ENCODE measurements around the gene CAMK2B. TPM values are rescaled to one million over a fixed set of nuclear protein-coding genes. Genes with fewer than 3 reads are reported as not detected.

The CAMK2B gene
- total RNA-seq, 1 experiment from 2014 or later = 0.34 TPM

GRCh38 chr7:44186736-44187135 is 138.7 kb downstream of the CAMK2B start (continued):
- TF ChIP-seq, protein P1, sequence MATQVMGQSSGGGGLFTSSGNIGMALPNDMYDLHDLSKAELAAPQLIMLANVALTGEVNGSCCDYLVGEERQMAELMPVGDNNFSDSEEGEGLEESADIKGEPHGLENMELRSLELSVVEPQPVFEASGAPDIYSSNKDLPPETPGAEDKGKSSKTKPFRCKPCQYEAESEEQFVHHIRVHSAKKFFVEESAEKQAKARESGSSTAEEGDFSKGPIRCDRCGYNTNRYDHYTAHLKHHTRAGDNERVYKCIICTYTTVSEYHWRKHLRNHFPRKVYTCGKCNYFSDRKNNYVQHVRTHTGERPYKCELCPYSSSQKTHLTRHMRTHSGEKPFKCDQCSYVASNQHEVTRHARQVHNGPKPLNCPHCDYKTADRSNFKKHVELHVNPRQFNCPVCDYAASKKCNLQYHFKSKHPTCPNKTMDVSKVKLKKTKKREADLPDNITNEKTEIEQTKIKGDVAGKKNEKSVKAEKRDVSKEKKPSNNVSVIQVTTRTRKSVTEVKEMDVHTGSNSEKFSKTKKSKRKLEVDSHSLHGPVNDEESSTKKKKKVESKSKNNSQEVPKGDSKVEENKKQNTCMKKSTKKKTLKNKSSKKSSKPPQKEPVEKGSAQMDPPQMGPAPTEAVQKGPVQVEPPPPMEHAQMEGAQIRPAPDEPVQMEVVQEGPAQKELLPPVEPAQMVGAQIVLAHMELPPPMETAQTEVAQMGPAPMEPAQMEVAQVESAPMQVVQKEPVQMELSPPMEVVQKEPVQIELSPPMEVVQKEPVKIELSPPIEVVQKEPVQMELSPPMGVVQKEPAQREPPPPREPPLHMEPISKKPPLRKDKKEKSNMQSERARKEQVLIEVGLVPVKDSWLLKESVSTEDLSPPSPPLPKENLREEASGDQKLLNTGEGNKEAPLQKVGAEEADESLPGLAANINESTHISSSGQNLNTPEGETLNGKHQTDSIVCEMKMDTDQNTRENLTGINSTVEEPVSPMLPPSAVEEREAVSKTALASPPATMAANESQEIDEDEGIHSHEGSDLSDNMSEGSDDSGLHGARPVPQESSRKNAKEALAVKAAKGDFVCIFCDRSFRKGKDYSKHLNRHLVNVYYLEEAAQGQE (IDR thresholded peaks at IDR 0.05; ENCODE audit: low read depth) = no peak
- no peak for TF ChIP-seq FOSL1 (IDR thresholded peaks at IDR 0.05; ENCODE audit: low read depth)
- TF ChIP-seq RAD21 (IDR thresholded peaks at IDR 0.05; ENCODE audit: low read depth) = no peak

DNA sequence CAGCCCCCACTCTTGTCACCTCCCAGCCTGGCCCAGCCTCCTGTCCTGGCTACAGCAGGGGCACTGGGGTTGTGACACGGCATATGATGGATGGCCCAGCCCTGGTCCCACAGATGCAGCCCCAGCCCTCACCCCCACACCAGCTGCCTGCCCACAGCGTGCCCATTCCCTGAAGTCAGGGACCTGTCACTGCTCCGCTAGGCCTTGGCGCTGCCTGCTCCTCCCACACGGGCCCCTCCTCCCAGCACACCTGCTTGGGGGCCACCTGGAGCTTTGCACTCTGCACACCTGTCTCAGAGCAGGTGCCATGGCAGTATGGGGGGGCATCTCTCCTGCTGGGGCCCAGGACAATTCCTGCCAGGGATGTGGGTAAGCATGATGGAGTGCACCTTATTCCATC is 139.7 kb downstream of the CAMK2B start:
- RAD21 ChIA-PET (ENCODE audit: low non-redundant PET in 1 of 2, low total read pairs in 2 of 2, uncharacterized antibody in 2 of 2, unreplicated experiment in 2 of 2) = no interaction called here
- no peak overlapping the region for H3K9ac ChIP-seq (ENCODE audit: low read length)
- DNase-seq (ENCODE audit: low read depth, low spot score) (no peak), ATAC-seq (no peak)
- POLR2A ChIA-PET = no interaction called here
- intact Hi-C loops (cut with micrococcal nuclease) = no loop called here
- H3K27ac ChIP-seq (ENCODE audit: low read depth, low read length) = no peak overlapping the region
- H3K4me1 ChIP-seq (ENCODE audit: control insufficient read depth in 1 of 2, insufficient read depth in 2 of 2, low read length in 2 of 2) = peaks cover 18 to 19% of the 10 kb centered on the region in 2 experiments
- H3K79me2 ChIP-seq (ENCODE audit: insufficient read depth, low read length) = no peaks in the 10 kb centered on the region
- no peaks in the 10 kb centered on the region for H3K9me2 ChIP-seq (ENCODE audit: insufficient read depth)
- CTCF ChIA-PET = no interaction called here
- no peak overlapping the region for H2AFZ ChIP-seq (ENCODE audit: low read depth, low read length, poor library complexity, severe bottlenecking)
- H3K4me3 ChIP-seq (replicated peaks in 1 of 2; ENCODE audit: low read depth in 1 of 2, low read length in 2 of 2) = no peak overlapping the region
- peaks cover 5 to 11% of the 10 kb centered on the region in 2 experiments; a peak in 2 of 4 replicates for H3K9me3 ChIP-seq (ENCODE audit: control insufficient read depth in 1 of 2, insufficient read depth in 1 of 2, low read depth in 1 of 2, low read length in 2 of 2)
- H4K20me1 ChIP-seq (ENCODE audit: insufficient read depth) = no peaks in the 10 kb centered on the region
- H3K27me3 ChIP-seq (ENCODE audit: insufficient read depth, low read length) = no peaks in the 10 kb centered on the region
- BruUV-seq (replicated peaks) = no TSS peak
- TF ChIP-seq, protein P2, sequence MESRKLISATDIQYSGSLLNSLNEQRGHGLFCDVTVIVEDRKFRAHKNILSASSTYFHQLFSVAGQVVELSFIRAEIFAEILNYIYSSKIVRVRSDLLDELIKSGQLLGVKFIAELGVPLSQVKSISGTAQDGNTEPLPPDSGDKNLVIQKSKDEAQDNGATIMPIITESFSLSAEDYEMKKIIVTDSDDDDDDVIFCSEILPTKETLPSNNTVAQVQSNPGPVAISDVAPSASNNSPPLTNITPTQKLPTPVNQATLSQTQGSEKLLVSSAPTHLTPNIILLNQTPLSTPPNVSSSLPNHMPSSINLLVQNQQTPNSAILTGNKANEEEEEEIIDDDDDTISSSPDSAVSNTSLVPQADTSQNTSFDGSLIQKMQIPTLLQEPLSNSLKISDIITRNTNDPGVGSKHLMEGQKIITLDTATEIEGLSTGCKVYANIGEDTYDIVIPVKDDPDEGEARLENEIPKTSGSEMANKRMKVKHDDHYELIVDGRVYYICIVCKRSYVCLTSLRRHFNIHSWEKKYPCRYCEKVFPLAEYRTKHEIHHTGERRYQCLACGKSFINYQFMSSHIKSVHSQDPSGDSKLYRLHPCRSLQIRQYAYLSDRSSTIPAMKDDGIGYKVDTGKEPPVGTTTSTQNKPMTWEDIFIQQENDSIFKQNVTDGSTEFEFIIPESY (IDR thresholded peaks at IDR 0.05; ENCODE audit: extremely low read depth, insufficient replicate concordance, low read length) = no peak
- TF ChIP-seq EZH2phosphoT487 (IDR thresholded peaks at IDR 0.05; ENCODE audit: borderline replicate concordance) = no peak
- TF ChIP-seq JUND (IDR thresholded peaks at IDR 0.05) = no peak
- TF ChIP-seq CTCF (IDR thresholded peaks at IDR 0.05 in 2 of 3, conservative IDR thresholded peaks at IDR 0.05 in 1 of 3; ENCODE audit: borderline replicate concordance in 1 of 3, insufficient read depth in 1 of 3, low read depth in 2 of 3, low read length in 2 of 3) = no peak
- TF ChIP-seq POLR2A (IDR thresholded peaks at IDR 0.05; ENCODE audit: borderline replicate concordance, extremely low read depth, insufficient read depth, insufficient read length) = no peak
- TF ChIP-seq RAD21 (IDR thresholded peaks at IDR 0.05; ENCODE audit: low read depth) = no peak
- no peak for TF ChIP-seq SIN3A (IDR thresholded peaks at IDR 0.05; ENCODE audit: low read depth)
- TF ChIP-seq ELF1 (IDR thresholded peaks at IDR 0.05; ENCODE audit: borderline replicate concordance, low read depth) = no peak
- TF ChIP-seq EZH2 (IDR thresholded peaks at IDR 0.05) = no peak
- TF ChIP-seq ZFX (IDR thresholded peaks at IDR 0.05) = no peak
- H3K4me2 ChIP-seq (ENCODE audit: low read length) = no peak overlapping the region
- no peaks in the 10 kb centered on the region for H3K36me3 ChIP-seq (ENCODE audit: control insufficient read depth in 1 of 2, insufficient read depth in 2 of 2, low read length in 2 of 2)
